ENCODE data around the gene FEM1A. TPM values are rescaled to one million over a fixed set of nuclear protein-coding genes. Genes with fewer than 3 reads are reported as not detected.
"Not testable (repeated sequence)": the region's sequence is repeated elsewhere in the genome, so short reads cannot be mapped to it uniquely, and the experiment has no call there.

Gene FEM1A
- total RNA-seq, 8 experiments from 2014 or later = 1.6 to 5.3 (median 2.9) TPM

DNA sequence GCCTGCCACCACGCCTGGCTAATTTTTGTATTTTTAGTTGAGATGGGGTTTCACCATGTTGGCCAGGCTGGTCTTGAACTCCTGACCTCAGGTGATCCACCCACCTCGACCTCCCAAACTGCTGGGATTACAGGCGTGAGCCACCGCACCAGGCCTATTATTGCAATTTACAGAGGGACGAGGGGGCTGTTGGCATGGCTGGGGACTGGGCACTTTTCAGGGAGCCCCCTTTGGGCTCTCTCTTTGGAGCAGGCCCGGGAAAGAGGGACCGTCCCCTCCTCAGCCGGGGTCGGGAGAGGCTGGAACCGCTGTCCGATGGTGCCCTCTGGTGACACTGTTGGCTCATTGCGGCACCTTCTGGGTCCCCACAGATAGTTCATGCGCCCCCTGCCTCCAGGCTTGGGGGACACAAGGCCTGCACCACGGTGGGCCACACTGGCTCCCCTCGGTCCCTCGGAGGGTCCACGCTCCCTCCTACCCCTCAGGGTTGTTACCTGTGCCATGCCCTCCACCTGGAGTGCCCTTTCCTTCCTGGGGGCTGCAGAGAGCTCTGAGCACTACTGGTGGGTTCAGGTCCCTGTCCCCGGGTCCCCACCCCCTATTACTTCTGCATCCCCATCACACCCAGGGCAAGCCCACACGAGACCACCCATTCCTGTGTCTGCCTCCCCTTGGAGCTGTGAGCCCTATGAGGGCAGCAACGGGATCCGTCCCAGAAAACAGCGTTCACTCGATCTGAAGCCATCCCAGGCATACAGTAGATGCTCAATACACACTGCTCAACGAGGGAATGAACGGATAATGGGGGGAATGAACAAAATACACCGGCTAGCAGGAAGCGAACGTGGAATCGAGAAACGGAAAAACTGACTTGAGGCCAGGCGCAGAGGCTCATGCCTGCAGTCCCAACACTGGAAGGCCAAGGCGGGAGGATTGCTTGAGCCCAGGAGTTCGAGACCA is 12.5 kb downstream of the FEM1A start:
- Histone ChIP-seq H3K27ac (no peak overlapping the region), H3K4me1 (replicated peaks in 1 of 2) (no peaks in the 10 kb centered on the region), H3K4me3 (no peak overlapping the region)
- in situ Hi-C loops (cut with MboI; ENCODE audit: low pct_unique_long_range_greater_than_20kb in 2 of 9, low sequenced_read_pairs in 9 of 9, unreplicated experiment in 9 of 9) = loop anchor here in 3 of 9 experiments (10.0 to 25.0 kb wide), 3 partner anchors 69 to 233 kb away; no protein-coding TSS in a partner anchor
- 20 to 80% (median 62%) methylated on average over 1 to 11 of the region's 33 CpGs; no CpG with 5 or more reads in 4 of the 10 experiments for WGBS, 10 experiments
- peak; percentile 59 to 95 (median 78) for ATAC-seq (replicated peaks in 6 of 8)

GRCh38 chr19:4805140-4805539 is 13.6 kb downstream of the FEM1A start:
- WGBS, 10 experiments = 40 to 100% (median 100%) methylated on average over 1 to 5 of the region's 6 CpGs; no CpG with 5 or more reads in 3 of the 10 experiments
- in situ Hi-C loops (cut with MboI; ENCODE audit: low pct_unique_long_range_greater_than_20kb in 2 of 9, low sequenced_read_pairs in 9 of 9, unreplicated experiment in 9 of 9) = loop anchor here in 3 of 9 experiments (10.0 to 25.0 kb wide), 3 partner anchors 70 to 232 kb away; no protein-coding TSS in a partner anchor
- not testable (repeated sequence) for H3K27ac ChIP-seq; ATAC-seq (replicated peaks in 6 of 8); H3K4me3 ChIP-seq; H3K4me1 ChIP-seq (replicated peaks in 1 of 2)

- in situ Hi-C loops (cut with MboI; ENCODE audit: low pct_unique_long_range_greater_than_20kb in 2 of 9, low sequenced_read_pairs in 9 of 9, unreplicated experiment in 9 of 9) = loop anchor here in 3 of 9 experiments (10.0 to 25.0 kb wide), 3 partner anchors 72 to 231 kb away; no protein-coding TSS in a partner anchor
- Histone ChIP-seq H3K4me1 (replicated peaks in 1 of 2) (peaks cover 0 to 2% of the 10 kb centered on the region in 2 donors), H3K4me3 (no peak overlapping the region), H3K27ac (no peak overlapping the region)
- ATAC-seq (replicated peaks in 6 of 8) = no peak
- 40 to 100% (median 84%) methylated on average over 1 to 4 of the region's 6 CpGs; no CpG with 5 or more reads in 2 of the 10 experiments for WGBS, 10 experiments
Measured at GRCh38 chr19:4806384-4806783, 14.8 kb downstream of the FEM1A start.

- H3K4me1 ChIP-seq (replicated peaks in 1 of 2) = peaks cover 0 to 2% of the 10 kb centered on the region in 2 donors
- ATAC-seq (replicated peaks in 6 of 8) = no peak
- H3K27ac ChIP-seq = no peak overlapping the region
- in situ Hi-C loops (cut with MboI; ENCODE audit: low pct_unique_long_range_greater_than_20kb in 2 of 9, low sequenced_read_pairs in 9 of 9, unreplicated experiment in 9 of 9) = loop anchor here in 3 of 9 experiments (10.0 to 25.0 kb wide), 3 partner anchors 72 to 230 kb away; no protein-coding TSS in a partner anchor
- WGBS, 10 experiments = 60 to 100% (median 100%) methylated on average over 1 to 3 of the region's 6 CpGs; no CpG with 5 or more reads in 5 of the 10 experiments
- no peak overlapping the region for H3K4me3 ChIP-seq
Measured at GRCh38 chr19:4807188-4807587, 15.7 kb downstream of the FEM1A start.

- ATAC-seq (replicated peaks in 6 of 8) = peak; percentile 2 to 72 (median 18)
- WGBS, 10 experiments = 74 to 100% (median 90%) methylated on average over 1 to 5 of the region's 12 CpGs; no CpG with 5 or more reads in 1 of the 10 experiments
Measured at GRCh38 chr19:4811328-4812131, 20.0 kb downstream of the FEM1A start.

DNA sequence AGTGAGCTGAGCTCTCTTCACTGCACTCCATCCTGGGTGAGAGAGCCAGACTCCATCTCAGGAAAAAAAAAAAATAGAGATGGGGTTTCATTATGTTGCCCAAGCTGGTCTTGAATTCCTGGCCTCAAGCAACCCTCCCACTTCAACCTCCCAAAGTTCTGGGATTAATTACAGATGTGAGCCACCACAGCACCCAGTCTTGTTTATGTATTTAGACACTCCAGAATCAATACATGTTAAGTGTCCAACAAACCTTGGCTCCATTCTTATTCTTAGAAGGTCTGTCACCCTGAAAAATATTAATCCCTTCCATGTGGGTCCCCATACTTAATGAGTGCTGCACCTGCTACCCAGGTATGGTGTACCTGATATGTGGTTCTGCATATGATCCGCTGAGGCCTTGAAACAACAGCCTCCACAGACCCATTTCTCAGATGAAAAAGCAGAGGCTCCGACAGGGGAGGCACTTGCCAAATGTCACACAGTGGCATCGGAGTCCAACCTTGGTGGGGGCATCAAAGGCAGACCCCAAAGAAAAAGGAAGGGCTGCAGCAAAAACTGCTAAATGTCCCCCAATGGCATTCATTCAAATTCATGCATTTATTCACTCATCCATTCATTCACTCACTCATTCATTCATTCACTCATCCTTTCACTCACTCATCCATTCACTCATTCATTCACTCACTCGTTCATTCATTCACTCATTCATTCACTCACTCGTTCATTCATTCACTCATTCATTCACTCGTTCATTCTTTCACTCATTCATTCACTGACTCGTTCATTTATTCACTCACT is 23.3 kb downstream of the FEM1A start:
- Histone ChIP-seq H3K4me1 (replicated peaks in 1 of 2) (peaks cover 4 to 6% of the 10 kb centered on the region in 2 donors), H3K27ac (no peak overlapping the region), H3K4me3 (no peak overlapping the region)
- WGBS, 10 experiments = 37 to 80% (median 70%) methylated on average over 2 to 7 of the region's 7 CpGs
- in situ Hi-C loops (cut with MboI; ENCODE audit: low pct_unique_long_range_greater_than_20kb in 2 of 9, low sequenced_read_pairs in 9 of 9, unreplicated experiment in 9 of 9) = loop anchor here in 2 of 9 experiments (10.0 to 25.0 kb wide), 2 partner anchors 220 to 222 kb away; no protein-coding TSS in a partner anchor
- no peak for ATAC-seq (replicated peaks in 6 of 8)

More at GRCh38 chr19:4811328-4812131, 20.0 kb downstream of the FEM1A start:
- in situ Hi-C loops (cut with MboI; ENCODE audit: low pct_unique_long_range_greater_than_20kb in 2 of 9, low sequenced_read_pairs in 9 of 9, unreplicated experiment in 9 of 9) = loop anchor here in 2 of 9 experiments (10.0 to 25.0 kb wide), 2 partner anchors 223 to 226 kb away; no protein-coding TSS in a partner anchor
- H3K4me1 ChIP-seq (replicated peaks in 1 of 2) = peaks cover 4 to 7% of the 10 kb centered on the region in 2 donors
- no peak overlapping the region for H3K27ac ChIP-seq
- H3K4me3 ChIP-seq = no peak overlapping the region

DNA sequence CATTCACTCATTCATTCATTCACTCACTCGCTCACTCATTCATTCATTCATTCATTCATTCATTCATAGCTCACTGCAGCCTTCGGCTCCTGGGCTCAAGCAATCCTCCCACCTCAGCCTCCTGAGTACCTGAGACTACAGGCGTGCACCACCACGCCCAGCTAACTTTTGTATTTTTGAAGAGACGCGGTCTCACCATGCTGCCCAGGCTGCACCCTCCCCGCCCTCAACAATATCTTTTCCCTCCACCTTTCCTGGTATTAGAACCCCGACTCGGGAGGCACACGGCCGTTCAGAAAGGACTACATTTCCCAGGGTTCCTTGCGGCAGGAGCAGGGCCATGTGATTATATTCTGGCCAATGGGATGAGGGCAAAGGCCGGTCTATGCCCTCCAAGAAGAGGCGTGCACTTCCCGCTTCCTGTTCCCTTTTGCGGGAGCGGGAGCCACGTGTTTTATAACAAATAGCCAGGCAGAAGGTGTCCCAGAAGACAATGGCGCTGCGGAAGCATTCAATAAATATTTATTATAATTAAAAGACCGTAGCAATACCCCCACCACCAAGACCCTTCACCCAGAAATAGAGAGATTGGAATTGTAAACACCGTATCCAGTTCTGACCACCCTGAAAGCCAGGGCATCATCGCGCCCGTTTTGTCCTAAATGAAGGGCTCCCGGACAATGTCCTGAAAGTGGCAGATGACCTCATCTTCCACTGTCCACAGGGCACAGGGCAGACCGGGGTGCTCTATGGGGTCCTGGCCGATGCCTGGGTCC is 24.1 kb downstream of the FEM1A start:
- peak overlapping the region; percentile 76 to 85 for H3K27ac ChIP-seq
- in situ Hi-C loops (cut with MboI; ENCODE audit: low pct_unique_long_range_greater_than_20kb in 2 of 9, low sequenced_read_pairs in 9 of 9, unreplicated experiment in 9 of 9) = loop anchor here in 2 of 9 experiments (10.0 to 25.0 kb wide), 2 partner anchors 219 to 222 kb away; no protein-coding TSS in a partner anchor
- peak overlapping the region; percentile 12 to 26 (median 21) for H3K4me3 ChIP-seq
- peaks cover 4 to 5% of the 10 kb centered on the region in 2 donors for H3K4me1 ChIP-seq (replicated peaks in 1 of 2)
- WGBS, 10 experiments = 14 to 100% (median 37%) methylated on average over 1 to 17 of the region's 28 CpGs
- ATAC-seq (replicated peaks in 6 of 8) = peak; percentile 12 to 95 (median 92)

GRCh38 chr19:4816202-4816949 is 24.8 kb downstream of the FEM1A start:
- Histone ChIP-seq H3K4me1 (replicated peaks in 1 of 2) (peaks cover 4 to 5% of the 10 kb centered on the region in 2 donors), H3K4me3 (no peak overlapping the region), H3K27ac (peak overlapping the region; percentile 76 to 85)
- WGBS, 10 experiments = 86 to 100% (median 92%) methylated on average over 2 to 13 of the region's 35 CpGs; no CpG with 5 or more reads in 6 of the 10 experiments
- in situ Hi-C loops (cut with MboI; ENCODE audit: low pct_unique_long_range_greater_than_20kb in 2 of 9, low sequenced_read_pairs in 9 of 9, unreplicated experiment in 9 of 9) = loop anchor here in 2 of 9 experiments (10.0 to 25.0 kb wide), 2 partner anchors 218 to 221 kb away; no protein-coding TSS in a partner anchor
- ATAC-seq (replicated peaks in 6 of 8) = no peak

DNA sequence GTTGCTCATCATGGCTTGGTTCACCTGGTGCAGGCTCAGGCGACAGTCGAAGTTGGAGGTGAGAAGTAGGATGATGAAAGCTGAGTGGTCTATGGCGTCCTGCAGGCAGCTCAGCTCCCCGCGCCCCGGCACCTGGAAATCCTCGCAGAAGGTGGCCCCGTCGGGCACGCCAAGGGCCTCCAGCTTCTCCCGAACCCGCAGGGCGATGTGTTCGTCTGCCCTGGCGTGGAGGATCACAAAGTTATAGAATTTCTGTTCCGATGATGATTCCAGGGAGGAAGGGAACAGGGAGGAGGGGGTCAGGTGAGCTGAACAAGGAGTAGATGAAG is 25.4 kb downstream of the FEM1A start:
- Histone ChIP-seq H3K27ac (no peak overlapping the region), H3K4me3 (no peak overlapping the region), H3K4me1 (replicated peaks in 1 of 2) (peaks cover 4 to 5% of the 10 kb centered on the region in 2 donors)
- in situ Hi-C loops (cut with MboI; ENCODE audit: low pct_unique_long_range_greater_than_20kb in 2 of 9, low sequenced_read_pairs in 9 of 9, unreplicated experiment in 9 of 9) = loop anchor here in 2 of 9 experiments (10.0 to 25.0 kb wide), 2 partner anchors 218 to 220 kb away; no protein-coding TSS in a partner anchor
- WGBS, 10 experiments = 99 to 100% methylated on average over 1 to 11 of the region's 16 CpGs; no CpG with 5 or more reads in 8 of the 10 experiments
- ATAC-seq (replicated peaks in 6 of 8) = no peak

DNA sequence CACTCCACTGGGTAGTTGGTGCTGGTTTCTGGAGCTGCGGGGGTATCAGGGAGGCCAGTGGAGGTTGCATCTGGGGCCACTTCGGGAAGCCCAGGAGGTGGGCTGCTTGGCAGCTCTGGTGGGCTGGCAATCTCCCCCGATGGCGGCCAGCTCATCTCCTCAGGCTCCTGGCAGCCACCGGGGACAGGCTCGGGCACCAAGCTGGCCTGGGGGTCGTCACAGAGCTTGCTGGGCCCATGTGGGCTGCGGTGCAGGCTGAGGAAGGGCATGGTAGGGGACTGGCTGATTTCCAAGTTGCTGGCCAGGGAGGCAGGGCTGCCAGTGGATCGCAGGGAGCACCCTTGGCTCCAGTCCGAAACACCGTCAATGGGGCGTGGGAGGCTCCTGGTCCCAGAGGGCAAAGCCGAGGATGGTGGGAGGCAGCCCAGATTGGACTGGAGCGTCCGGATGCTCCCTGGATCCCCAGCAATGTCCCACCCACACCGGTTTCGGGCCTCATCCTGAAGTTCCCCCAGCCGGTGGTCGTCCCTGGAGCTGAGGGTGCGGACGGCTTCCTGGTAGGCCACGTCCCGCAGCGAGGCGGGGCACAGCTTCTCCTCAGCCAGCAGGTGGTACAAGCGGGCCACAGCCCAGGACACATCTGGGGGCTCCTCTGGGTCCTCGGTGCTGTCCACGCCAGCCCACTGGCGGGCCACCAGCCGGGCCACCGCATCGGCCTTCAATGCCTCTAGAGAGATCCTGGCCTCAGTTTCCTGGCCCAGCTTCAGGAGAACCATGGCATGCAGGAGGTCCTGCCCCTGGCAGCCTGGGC is 26.1 kb downstream of the FEM1A start:
- in situ Hi-C loops (cut with MboI; ENCODE audit: low pct_unique_long_range_greater_than_20kb in 2 of 9, low sequenced_read_pairs in 9 of 9, unreplicated experiment in 9 of 9) = loop anchor here in 2 of 9 experiments (10.0 to 25.0 kb wide), 2 partner anchors 217 to 220 kb away; no protein-coding TSS in a partner anchor

More for the DNA sequence above, 26.1 kb downstream of the FEM1A start:
- Histone ChIP-seq H3K4me1 (replicated peaks in 1 of 2) (peaks cover 4 to 5% of the 10 kb centered on the region in 2 donors), H3K4me3 (no peak overlapping the region), H3K27ac (no peak overlapping the region)
- no peak for ATAC-seq (replicated peaks in 6 of 8)
- 93 to 100% (median 97%) methylated on average over 1 to 5 of the region's 32 CpGs; no CpG with 5 or more reads in 7 of the 10 experiments for WGBS, 10 experiments
